A549 treated with AZD2906 at 1 μM for 4 hours (cell line): ENCODE data around the gene TIMP2. TPM values are rescaled to one million over a fixed set of nuclear protein-coding genes. Genes with fewer than 3 reads are reported as not detected.

Experiments
- total RNA-seq: library from RNA; stranded (reverse); fragments of 200-300 nt; extraction: Qiagen RNA extraction; gene quantifications from 5 replicates; pipeline ENCODE4 v1.2.3, GENCODE V29; 2022

Gene TIMP2, protein sequence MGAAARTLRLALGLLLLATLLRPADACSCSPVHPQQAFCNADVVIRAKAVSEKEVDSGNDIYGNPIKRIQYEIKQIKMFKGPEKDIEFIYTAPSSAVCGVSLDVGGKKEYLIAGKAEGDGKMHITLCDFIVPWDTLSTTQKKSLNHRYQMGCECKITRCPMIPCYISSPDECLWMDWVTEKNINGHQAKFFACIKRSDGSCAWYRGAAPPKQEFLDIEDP
- 190 to 244 TPM (median 213 TPM) in 5 replicates for total RNA-seq

GRCh38 chr17:78925234-78925633, at the start of gene TIMP2:
Gene TIMP2, minus strand, starts transcription at chr17:78925387. Its CDS starts 299 bp downstream, at chr17:78925088.

GRCh38 chr17:78903101-78903779, 21.9 kb downstream of the TIMP2 start, which contains the start of gene CEP295NL:
Gene CEP295NL, minus strand, starts transcription at chr17:78903201. Its CDS starts 1,373 bp downstream, at chr17:78901828.

GRCh38 chr17:78840780-78841611, 84.2 kb downstream of the TIMP2 start, which contains the start of gene USP36:
Gene USP36, minus strand, starts transcription at chr17:78840814. Its CDS starts 4,451 bp downstream, at chr17:78836363.

Other genes with a start within 250 kb of the TIMP2 start
- gene CYTH1, start 143.1 kb downstream of the TIMP2 start, total RNA-seq: 62.6 to 77.0 TPM (median 64.3 TPM) in 5 replicates
- gene USP36, start 84.6 kb downstream of the TIMP2 start, total RNA-seq: 51.6 to 59.2 TPM (median 52.4 TPM) in 5 replicates
- gene CEP295NL, start 22.2 kb downstream of the TIMP2 start, total RNA-seq: 0.25 to 0.48 TPM (median 0.26 TPM) in 5 replicates
- gene LGALS3BP, start 54.5 kb upstream of the TIMP2 start, total RNA-seq: 69.9 to 86.6 TPM (median 83.4 TPM) in 5 replicates
- gene CANT1, start 84.4 kb upstream of the TIMP2 start, total RNA-seq: 81.0 to 84.2 TPM (median 83.9 TPM) in 5 replicates
- 57.9 to 66.6 TPM (median 59.1 TPM) in 5 replicates for gene C1QTNF1, start 98.8 kb upstream of the TIMP2 start, total RNA-seq
- gene ENGASE, start 149.4 kb upstream of the TIMP2 start, total RNA-seq: 9.6 to 20.0 TPM (median 13.7 TPM) in 5 replicates